Measurements from ENCODE around the gene ZIC4. TPM values are rescaled to one million over a fixed set of nuclear protein-coding genes. Genes with fewer than 3 reads are reported as not detected.

The ZIC4 gene
- total and polyA plus RNA-seq, 2 of the 8 experiments (the other 6 are each of a cell fraction or from before 2014, with no cell fraction given) = 0.03 to 0.13 TPM

GRCh38 chr3:147410526-147411237 is 4.3 kb upstream of the ZIC4 start (continued):
- TF ChIP-seq NANOG (IDR thresholded peaks at IDR 0.05; ENCODE audit: insufficient read depth, low read depth, low read length, poor library complexity, severe bottlenecking) (no peak), RBBP5 (IDR thresholded peaks at IDR 0.05; ENCODE audit: borderline replicate concordance, low read depth, low read length) (no peak), GTF2F1 (IDR thresholded peaks at IDR 0.05; ENCODE audit: borderline replicate concordance, low read depth, low read length) (no peak), SP2 (IDR thresholded peaks at IDR 0.05; ENCODE audit: low read length) (no peak), RAD21 (IDR thresholded peaks at IDR 0.05 in 1 of 2, conservative IDR thresholded peaks at IDR 0.05 in 1 of 2; ENCODE audit: low read depth in 2 of 2, low read length in 2 of 2) (no peak), RNF2 (IDR thresholded peaks at IDR 0.05; ENCODE audit: borderline replicate concordance, low read depth, low read length, missing control alignments, poor library complexity, severe bottlenecking) (peak; percentile 97), SRF (IDR thresholded peaks at IDR 0.05; ENCODE audit: low read depth, low read length) (no peak), CEBPB (IDR thresholded peaks at IDR 0.05; ENCODE audit: low read depth, low read length) (no peak), MAFK (IDR thresholded peaks at IDR 0.05; ENCODE audit: low read depth, low read length) (no peak), ATF2 (IDR thresholded peaks at IDR 0.05; ENCODE audit: low read length) (no peak), BCL11A (IDR thresholded peaks at IDR 0.05; ENCODE audit: low read depth in 2 of 2, low read length in 2 of 2) (no peak), RXRA (IDR thresholded peaks at IDR 0.05; ENCODE audit: insufficient read depth, low read depth, low read length) (no peak), EZH2 (IDR thresholded peaks at IDR 0.05; ENCODE audit: low read depth, low read length, severe bottlenecking) (peak; percentile 100), CBX5 (IDR thresholded peaks at IDR 0.05; ENCODE audit: low read depth, low read length) (no peak), TEAD4 (IDR thresholded peaks at IDR 0.05; ENCODE audit: low read depth, low read length) (no peak), KDM5A (IDR thresholded peaks at IDR 0.05; ENCODE audit: low read length) (no peak)

All from H1 (cell line).